ENCODE measurements around the gene VAMP7.
"Not testable (repeated sequence)": the region's sequence is repeated elsewhere in the genome, so short reads cannot be mapped to it uniquely, and the experiment has no call there.

VAMP7 gene, protein sequence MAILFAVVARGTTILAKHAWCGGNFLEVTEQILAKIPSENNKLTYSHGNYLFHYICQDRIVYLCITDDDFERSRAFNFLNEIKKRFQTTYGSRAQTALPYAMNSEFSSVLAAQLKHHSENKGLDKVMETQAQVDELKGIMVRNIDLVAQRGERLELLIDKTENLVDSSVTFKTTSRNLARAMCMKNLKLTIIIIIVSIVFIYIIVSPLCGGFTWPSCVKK

DNA sequence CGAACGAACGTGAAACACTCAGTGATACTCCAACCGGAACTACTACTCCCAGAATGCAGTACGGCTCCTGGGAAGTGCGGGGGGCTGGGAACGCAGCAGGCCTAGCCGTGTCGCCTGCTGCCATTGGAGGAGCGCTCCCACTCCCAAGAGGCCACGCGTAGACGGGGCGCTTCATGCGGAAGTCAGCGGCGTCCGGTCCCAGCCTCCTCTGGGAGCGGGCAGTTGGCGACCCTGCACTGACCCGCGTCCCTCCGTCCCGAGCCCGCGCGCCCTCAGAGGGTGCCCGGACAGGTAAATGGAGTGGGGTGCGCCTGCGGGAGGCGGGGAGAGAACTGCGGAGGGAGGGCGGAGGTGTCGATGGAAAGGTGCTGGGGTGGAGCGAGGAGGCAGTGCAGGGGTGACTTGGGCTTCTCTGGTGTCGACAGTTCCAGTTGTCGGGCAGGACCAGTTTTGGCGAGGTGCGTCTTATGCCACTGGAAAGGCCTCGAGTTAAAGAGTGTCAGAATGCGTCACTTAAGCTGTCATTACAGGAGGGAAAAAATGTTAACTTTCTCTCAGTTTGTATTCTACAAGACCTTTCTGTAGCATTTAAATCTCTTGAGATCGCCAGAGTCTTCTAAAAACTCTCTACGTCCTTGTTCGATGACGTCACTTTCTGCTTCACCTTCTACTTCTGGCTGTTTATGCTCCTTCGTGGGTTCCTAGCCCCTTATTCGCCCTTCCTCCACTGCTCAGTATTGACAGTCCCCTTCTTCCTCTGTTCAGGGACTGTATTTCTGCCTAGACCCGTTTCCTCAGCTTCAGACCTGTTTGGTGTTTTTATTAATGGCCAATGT is at the start of gene VAMP7:
TSS of gene VAMP7 (plus strand) at position 188 of the 836 bp plus-strand sequence. CDS start 8,122 bp downstream, outside the sequence.
- H3K27me3 ChIP-seq (ENCODE audit: insufficient read depth, low read length), result no peaks in the 10 kb centered on the region
- peak within 1 kb of the TSS; percentile 85 for H3K4me3 ChIP-seq (ENCODE audit: low read depth, low read length)
- H3K4me1 ChIP-seq (ENCODE audit: control insufficient read depth, insufficient read depth, low read length, unreplicated experiment), result peaks cover 5% of the 10 kb centered on the region
- peak within 1 kb of the TSS; percentile 23; the same call in 1 of the 2 replicates for H3K27ac ChIP-seq (ENCODE audit: low read depth, low read length)
- H2AFZ ChIP-seq (ENCODE audit: low read length, unreplicated experiment), result peak within 1 kb of the TSS; percentile 72
- H3K36me3 ChIP-seq (ENCODE audit: insufficient read depth, low read length), result no peaks in the 10 kb centered on the region
- peaks cover 23% of the 10 kb centered on the region for H3K79me2 ChIP-seq (ENCODE audit: control insufficient read depth, insufficient read depth, low read length, unreplicated experiment)

DNA sequence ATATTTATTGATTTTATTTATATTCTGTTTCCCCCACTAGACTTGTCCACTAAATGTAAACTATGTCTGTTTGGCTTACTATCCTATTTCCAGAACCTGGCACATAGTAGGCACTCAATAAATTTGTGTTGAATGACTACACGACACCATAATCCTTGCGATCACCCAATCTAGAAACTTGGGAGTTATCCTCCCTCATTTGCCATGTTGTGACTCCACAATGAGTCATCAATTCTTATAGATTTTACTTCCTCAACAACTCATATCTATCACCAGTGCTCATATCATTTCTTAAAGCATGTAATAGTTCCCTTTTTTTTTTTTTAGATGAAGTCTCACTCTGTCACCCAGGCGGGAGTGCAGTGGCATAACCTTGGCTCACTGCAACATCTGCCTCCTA is 39.9 kb upstream of the VAMP7 start:
- Histone ChIP-seq H3K27ac (ENCODE audit: low read depth, low read length) (no peak overlapping the region), H3K27me3 (ENCODE audit: insufficient read depth, low read length) (no peaks in the 10 kb centered on the region), H3K4me1 (ENCODE audit: control insufficient read depth, insufficient read depth, low read length, unreplicated experiment) (no peaks in the 10 kb centered on the region), H2AFZ (ENCODE audit: low read length, unreplicated experiment) (no peak overlapping the region), H3K36me3 (ENCODE audit: insufficient read depth, low read length) (no peaks in the 10 kb centered on the region), H3K4me3 (ENCODE audit: low read depth, low read length) (no peak overlapping the region), H3K79me2 (ENCODE audit: control insufficient read depth, insufficient read depth, low read length, unreplicated experiment) (no peaks in the 10 kb centered on the region)

DNA sequence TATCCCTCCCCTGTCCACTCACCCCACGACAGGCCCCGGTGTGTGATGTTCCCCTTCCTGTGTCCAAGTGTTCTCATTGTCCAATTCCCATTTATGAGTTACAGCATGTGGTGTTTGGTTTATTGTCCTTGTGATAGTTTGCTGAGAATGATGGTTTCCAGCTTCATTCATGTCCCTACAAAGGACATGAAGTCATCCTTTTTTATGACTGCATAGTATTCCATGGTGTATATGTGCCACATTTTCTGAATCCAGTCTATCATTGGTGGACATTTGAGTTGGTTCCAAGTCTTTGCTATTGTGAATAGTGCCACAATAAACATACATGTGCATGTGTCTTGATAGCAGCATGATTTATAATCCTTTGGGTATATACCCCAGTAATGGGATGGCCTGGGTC is 29.4 kb upstream of the VAMP7 start:
- H3K4me1 ChIP-seq (ENCODE audit: control insufficient read depth, insufficient read depth, low read length, unreplicated experiment); H3K4me3 ChIP-seq (ENCODE audit: low read depth, low read length); H3K36me3 ChIP-seq (ENCODE audit: insufficient read depth, low read length); H2AFZ ChIP-seq (ENCODE audit: low read length, unreplicated experiment); H3K79me2 ChIP-seq (ENCODE audit: control insufficient read depth, insufficient read depth, low read length, unreplicated experiment); H3K27ac ChIP-seq (ENCODE audit: low read depth, low read length): not testable (repeated sequence)
- peaks cover 10% of the 10 kb centered on the region for H3K27me3 ChIP-seq (ENCODE audit: insufficient read depth, low read length)

- Histone ChIP-seq H2AFZ (ENCODE audit: low read length, unreplicated experiment) (no peak overlapping the region), H3K79me2 (ENCODE audit: control insufficient read depth, insufficient read depth, low read length, unreplicated experiment) (no peaks in the 10 kb centered on the region), H3K4me3 (ENCODE audit: low read depth, low read length) (no peak overlapping the region), H3K27me3 (ENCODE audit: insufficient read depth, low read length) (peaks cover 11% of the 10 kb centered on the region), H3K36me3 (ENCODE audit: insufficient read depth, low read length) (no peaks in the 10 kb centered on the region), H3K27ac (ENCODE audit: low read depth, low read length) (no peak overlapping the region), H3K4me1 (ENCODE audit: control insufficient read depth, insufficient read depth, low read length, unreplicated experiment) (no peaks in the 10 kb centered on the region)
These were observed 23.6 kb upstream of the VAMP7 start for GRCh38 chrX:155857561-155857960.

DNA sequence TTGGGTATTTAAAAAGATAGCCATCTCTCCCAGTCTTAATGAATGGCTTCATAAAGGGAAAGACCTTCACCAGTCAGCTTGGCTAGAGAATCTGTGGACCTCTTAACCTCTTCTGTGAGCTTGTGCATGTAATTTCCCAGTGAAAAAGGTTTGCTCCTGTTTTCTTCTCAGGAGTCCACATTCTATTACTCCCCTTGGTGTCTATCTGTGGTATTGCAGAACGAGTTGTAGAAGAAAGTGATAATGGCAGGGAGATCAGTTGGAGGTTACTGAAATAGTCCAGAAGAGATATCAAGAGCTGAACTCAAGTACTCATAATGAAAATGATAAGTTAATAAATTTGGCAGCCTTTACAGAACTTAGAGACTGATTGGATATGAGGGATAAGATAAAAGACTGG is 16.5 kb upstream of the VAMP7 start:
- Histone ChIP-seq H3K27ac (ENCODE audit: low read depth, low read length) (no peak overlapping the region), H3K4me1 (ENCODE audit: control insufficient read depth, insufficient read depth, low read length, unreplicated experiment) (no peaks in the 10 kb centered on the region), H3K79me2 (ENCODE audit: control insufficient read depth, insufficient read depth, low read length, unreplicated experiment) (no peaks in the 10 kb centered on the region), H3K27me3 (ENCODE audit: insufficient read depth, low read length) (peaks cover 5% of the 10 kb centered on the region; the same call in 1 of the 2 replicates), H2AFZ (ENCODE audit: low read length, unreplicated experiment) (no peak overlapping the region), H3K36me3 (ENCODE audit: insufficient read depth, low read length) (no peaks in the 10 kb centered on the region), H3K4me3 (ENCODE audit: low read depth, low read length) (no peak overlapping the region)

DNA sequence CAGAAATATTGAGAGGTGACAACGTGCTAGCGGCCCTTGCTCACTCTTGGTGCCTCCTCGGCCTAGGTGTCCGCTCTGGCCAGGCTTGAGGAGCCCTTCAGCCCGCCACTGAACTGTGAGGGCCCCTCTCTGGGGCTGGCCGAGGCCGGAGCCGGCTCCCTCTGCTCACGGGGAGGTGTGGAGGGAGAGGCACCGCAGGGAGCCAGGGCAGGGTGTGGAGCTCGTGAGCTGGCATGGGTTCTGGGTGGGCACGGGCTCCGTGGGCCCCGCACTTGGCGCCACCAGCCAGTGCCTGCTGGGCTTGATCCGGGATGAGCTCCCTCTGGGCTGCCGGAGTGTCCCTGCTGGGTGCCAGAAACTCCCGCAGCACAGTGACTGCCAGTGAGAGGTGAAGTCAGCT is 16.0 kb upstream of the VAMP7 start:
- Histone ChIP-seq H3K27me3 (ENCODE audit: insufficient read depth, low read length) (peaks cover 9% of the 10 kb centered on the region; the same call in 1 of the 2 replicates), H3K27ac (ENCODE audit: low read depth, low read length) (no peak overlapping the region)

DNA sequence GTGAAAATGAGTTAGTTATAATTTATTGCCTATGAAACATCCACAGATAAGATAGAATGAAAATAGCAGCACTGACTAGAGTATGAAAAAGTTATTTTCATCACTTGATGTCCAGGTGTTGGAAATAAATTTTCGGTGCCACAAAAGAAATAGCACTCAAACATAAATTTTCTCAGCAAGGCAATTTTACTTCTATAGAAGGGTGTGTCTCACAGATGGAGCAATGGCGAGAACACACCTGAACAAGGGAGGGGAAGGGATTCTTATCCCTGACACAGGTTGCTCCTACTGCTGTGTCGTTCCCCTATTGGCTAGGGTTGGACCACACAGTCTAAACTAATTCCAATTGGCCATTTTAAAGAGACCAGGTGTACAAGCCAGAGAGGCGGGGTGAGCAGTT is 13.3 kb upstream of the VAMP7 start:
- Histone ChIP-seq H3K4me1 (ENCODE audit: control insufficient read depth, insufficient read depth, low read length, unreplicated experiment) (no peaks in the 10 kb centered on the region), H3K4me3 (ENCODE audit: low read depth, low read length) (no peak overlapping the region), H3K27ac (ENCODE audit: low read depth, low read length) (no peak overlapping the region), H3K27me3 (ENCODE audit: insufficient read depth, low read length) (peaks cover 9% of the 10 kb centered on the region; the same call in 1 of the 2 replicates), H3K36me3 (ENCODE audit: insufficient read depth, low read length) (no peaks in the 10 kb centered on the region), H2AFZ (ENCODE audit: low read length, unreplicated experiment) (no peak overlapping the region), H3K79me2 (ENCODE audit: control insufficient read depth, insufficient read depth, low read length, unreplicated experiment) (no peaks in the 10 kb centered on the region)

More for the DNA sequence above, 16.0 kb upstream of the VAMP7 start:
- Histone ChIP-seq H3K79me2 (ENCODE audit: control insufficient read depth, insufficient read depth, low read length, unreplicated experiment) (no peaks in the 10 kb centered on the region), H2AFZ (ENCODE audit: low read length, unreplicated experiment) (no peak overlapping the region), H3K36me3 (ENCODE audit: insufficient read depth, low read length) (no peaks in the 10 kb centered on the region), H3K4me3 (ENCODE audit: low read depth, low read length) (no peak overlapping the region), H3K4me1 (ENCODE audit: control insufficient read depth, insufficient read depth, low read length, unreplicated experiment) (no peaks in the 10 kb centered on the region)

- H3K36me3 ChIP-seq (ENCODE audit: insufficient read depth, low read length), result no peaks in the 10 kb centered on the region
- H3K4me1 ChIP-seq (ENCODE audit: control insufficient read depth, insufficient read depth, low read length, unreplicated experiment), result no peaks in the 10 kb centered on the region
- no peak overlapping the region for H2AFZ ChIP-seq (ENCODE audit: low read length, unreplicated experiment)
- H3K79me2 ChIP-seq (ENCODE audit: control insufficient read depth, insufficient read depth, low read length, unreplicated experiment), result no peaks in the 10 kb centered on the region
- no peak overlapping the region for H3K4me3 ChIP-seq (ENCODE audit: low read depth, low read length)
- H3K27me3 ChIP-seq (ENCODE audit: insufficient read depth, low read length), result peaks cover 26% of the 10 kb centered on the region
- H3K27ac ChIP-seq (ENCODE audit: low read depth, low read length), result no peak overlapping the region
These were observed 10.2 kb upstream of the VAMP7 start for GRCh38 chrX:155870958-155871357.

DNA sequence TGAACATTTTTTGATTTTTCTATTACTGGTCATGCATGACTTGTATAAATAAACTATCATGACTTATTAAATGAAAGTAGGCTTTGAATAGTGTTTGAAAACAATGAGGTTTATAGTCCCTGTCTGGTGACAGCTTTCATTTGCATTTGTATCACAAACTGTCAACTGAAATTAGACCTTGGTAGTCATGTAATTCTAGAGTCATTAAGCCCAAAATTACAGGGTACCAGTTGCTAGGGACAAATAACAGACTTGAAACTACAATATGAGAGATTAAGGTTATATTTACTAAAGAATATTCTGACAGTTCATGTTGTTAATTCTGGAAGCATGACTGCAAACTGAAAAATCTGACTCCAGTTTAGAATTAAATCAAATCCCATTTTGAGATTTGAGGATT is 9.2 kb upstream of the VAMP7 start:
- no peak overlapping the region for H3K4me3 ChIP-seq (ENCODE audit: low read depth, low read length)
- H3K79me2 ChIP-seq (ENCODE audit: control insufficient read depth, insufficient read depth, low read length, unreplicated experiment), result no peaks in the 10 kb centered on the region
- H3K27ac ChIP-seq (ENCODE audit: low read depth, low read length), result no peak overlapping the region

GRCh38 chrX:155873188-155873587 is 8.0 kb upstream of the VAMP7 start:
- no peak overlapping the region for H3K27ac ChIP-seq (ENCODE audit: low read depth, low read length)
- no peaks in the 10 kb centered on the region for H3K79me2 ChIP-seq (ENCODE audit: control insufficient read depth, insufficient read depth, low read length, unreplicated experiment)
- H3K27me3 ChIP-seq (ENCODE audit: insufficient read depth, low read length), result peaks cover 26% of the 10 kb centered on the region
- no peak overlapping the region for H2AFZ ChIP-seq (ENCODE audit: low read length, unreplicated experiment)
- H3K36me3 ChIP-seq (ENCODE audit: insufficient read depth, low read length), result no peaks in the 10 kb centered on the region
- no peaks in the 10 kb centered on the region for H3K4me1 ChIP-seq (ENCODE audit: control insufficient read depth, insufficient read depth, low read length, unreplicated experiment)
- no peak overlapping the region for H3K4me3 ChIP-seq (ENCODE audit: low read depth, low read length)

More for the DNA sequence above, 9.2 kb upstream of the VAMP7 start:
- H3K4me1 ChIP-seq (ENCODE audit: control insufficient read depth, insufficient read depth, low read length, unreplicated experiment), result no peaks in the 10 kb centered on the region
- no peak overlapping the region for H2AFZ ChIP-seq (ENCODE audit: low read length, unreplicated experiment)
- H3K27me3 ChIP-seq (ENCODE audit: insufficient read depth, low read length), result peaks cover 26% of the 10 kb centered on the region
- H3K36me3 ChIP-seq (ENCODE audit: insufficient read depth, low read length), result no peaks in the 10 kb centered on the region
